Peyer's patch (tissue), 4 donors: Measurements from ENCODE around the gene MEX3B. TPM values are rescaled to one million over a fixed set of nuclear protein-coding genes. Genes with fewer than 3 reads are reported as not detected.

ENCODE experiments used
- DNase-seq, 3 donors: peaks; one replicate each; pipeline ENCODE4 v3.0.0-alpha.2; 2017 to 2019
- H3K27ac ChIP-seq, 4 donors: fragments of 200-600 bp; sonication (generic); one replicate each; pipeline ENCODE4 v1.5.1; 2016 to 2019
- H3K27me3 ChIP-seq, 2 donors: fragments of 200-600 bp; sonication (generic); one replicate each; pipeline ENCODE4 v1.5.1; 2019
- H3K36me3 ChIP-seq, 3 donors: fragments of 200-600 bp; sonication (generic); one replicate each; pipeline ENCODE4 v1.5.1; 2016 to 2019
- H3K4me1 ChIP-seq, 4 donors: fragments of 200-600 bp; sonication (generic); one replicate each; pipeline ENCODE4 v1.5.1; 2016 to 2019
- H3K4me3 ChIP-seq, 4 donors: fragments of 200-600 bp; sonication (generic); 1 replicate in 3 of 4; 2 replicates in 1 of 4; pipeline ENCODE4 v1.5.1; 2016 to 2019; ENCODE audit warnings: mild to moderate bottlenecking in 1 of 4
- H3K9me3 ChIP-seq, 4 donors: fragments of 200-600 bp; sonication (generic); one replicate each; pipeline ENCODE4 v1.5.1; 2016 to 2019; ENCODE audit warnings: mild to moderate bottlenecking in 1 of 4
- POLR2A ChIP-seq, 2 donors: fragments of 450-650 bp; IDR thresholded peaks; one replicate each; pipeline ENCODE4 v1.5.1; 2017; ENCODE audit warnings: antibody characterized with exemption in 2 of 2, mild to moderate bottlenecking in 2 of 2, moderate library complexity in 2 of 2
- total RNA-seq, 4 donors: library from RNA; depleted of rRNA; stranded (reverse); fragments of >200 nt; gene quantifications; one replicate each; pipeline ENCODE4 v1.1.0, GENCODE V29; 2016
- TF ChIP-seq, protein P1 (sequence below), 6 experiments: fragments of 450-650 bp in 4 of 6; fragments of 200-600 bp in 2 of 6; sonication (generic) in 1 of 6; IDR thresholded peaks; one replicate each; pipeline ENCODE4 v1.5.1; 2017 to 2019; ENCODE audit warnings: antibody characterized with exemption in 6 of 6, mild to moderate bottlenecking in 3 of 6, moderate library complexity in 1 of 6

The MEX3B gene
- total RNA-seq, 4 donors from 2014 or later = 0.40 to 1.7 (median 1.1) TPM; not detected in 1

DNA sequence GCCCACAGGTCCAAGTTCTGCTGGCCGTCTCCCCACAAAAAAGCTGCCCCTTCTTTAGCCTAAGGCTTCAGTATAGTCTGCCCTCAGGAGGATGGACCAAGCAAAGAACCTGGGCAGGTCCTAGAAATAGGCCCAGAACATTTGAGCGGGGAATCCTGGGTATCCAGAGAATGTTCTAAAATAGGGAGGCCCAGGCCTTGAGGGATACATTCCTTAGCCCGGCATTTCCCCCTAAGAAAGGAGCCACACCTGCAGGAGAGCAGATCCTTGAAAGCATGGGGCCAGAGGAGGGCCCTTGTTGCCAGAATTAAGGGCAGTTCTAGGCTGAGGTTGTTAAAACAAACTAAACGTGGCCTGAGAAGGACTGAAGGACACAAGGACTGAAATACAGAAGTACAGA is 20.6 kb upstream of the MEX3B start:
- Histone ChIP-seq H3K36me3 (no peaks in the 10 kb centered on the region), H3K4me1 (no peaks in the 10 kb centered on the region), H3K4me3 (no peak overlapping the region), H3K27ac (no peak overlapping the region), H3K27me3 (no peaks in the 10 kb centered on the region), H3K9me3 (no peaks in the 10 kb centered on the region)
- TF ChIP-seq, protein P1, sequence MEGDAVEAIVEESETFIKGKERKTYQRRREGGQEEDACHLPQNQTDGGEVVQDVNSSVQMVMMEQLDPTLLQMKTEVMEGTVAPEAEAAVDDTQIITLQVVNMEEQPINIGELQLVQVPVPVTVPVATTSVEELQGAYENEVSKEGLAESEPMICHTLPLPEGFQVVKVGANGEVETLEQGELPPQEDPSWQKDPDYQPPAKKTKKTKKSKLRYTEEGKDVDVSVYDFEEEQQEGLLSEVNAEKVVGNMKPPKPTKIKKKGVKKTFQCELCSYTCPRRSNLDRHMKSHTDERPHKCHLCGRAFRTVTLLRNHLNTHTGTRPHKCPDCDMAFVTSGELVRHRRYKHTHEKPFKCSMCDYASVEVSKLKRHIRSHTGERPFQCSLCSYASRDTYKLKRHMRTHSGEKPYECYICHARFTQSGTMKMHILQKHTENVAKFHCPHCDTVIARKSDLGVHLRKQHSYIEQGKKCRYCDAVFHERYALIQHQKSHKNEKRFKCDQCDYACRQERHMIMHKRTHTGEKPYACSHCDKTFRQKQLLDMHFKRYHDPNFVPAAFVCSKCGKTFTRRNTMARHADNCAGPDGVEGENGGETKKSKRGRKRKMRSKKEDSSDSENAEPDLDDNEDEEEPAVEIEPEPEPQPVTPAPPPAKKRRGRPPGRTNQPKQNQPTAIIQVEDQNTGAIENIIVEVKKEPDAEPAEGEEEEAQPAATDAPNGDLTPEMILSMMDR (IDR thresholded peaks at IDR 0.05) = no peak
- TF ChIP-seq POLR2A (IDR thresholded peaks at IDR 0.05) = no peak
- no peak for DNase-seq

- Histone ChIP-seq H3K9me3 (no peaks in the 10 kb centered on the region), H3K4me1 (no peaks in the 10 kb centered on the region), H3K4me3 (no peak overlapping the region), H3K27me3 (no peaks in the 10 kb centered on the region), H3K36me3 (no peaks in the 10 kb centered on the region), H3K27ac (no peak overlapping the region)
- TF ChIP-seq, protein P1 (IDR thresholded peaks at IDR 0.05) = no peak
- TF ChIP-seq POLR2A (IDR thresholded peaks at IDR 0.05) = no peak
- no peak for DNase-seq
These were observed 19.0 kb upstream of the MEX3B start for GRCh38 chr15:82064824-82065223.

GRCh38 chr15:82062479-82063454 is 16.9 kb upstream of the MEX3B start:
- no peaks in the 10 kb centered on the region for H3K36me3 ChIP-seq
- H3K4me3 ChIP-seq = no peak overlapping the region
- DNase-seq = no peak
- no peak for TF ChIP-seq POLR2A (IDR thresholded peaks at IDR 0.05)
- TF ChIP-seq, protein P1 (IDR thresholded peaks at IDR 0.05) = no peak
- H3K27me3 ChIP-seq = no peaks in the 10 kb centered on the region
- no peaks in the 10 kb centered on the region for H3K9me3 ChIP-seq
- H3K4me1 ChIP-seq = no peaks in the 10 kb centered on the region
- H3K27ac ChIP-seq = no peak overlapping the region

- Histone ChIP-seq H3K4me3 (no peak overlapping the region), H3K9me3 (no peaks in the 10 kb centered on the region), H3K27ac (no peak overlapping the region), H3K36me3 (no peaks in the 10 kb centered on the region), H3K27me3 (no peaks in the 10 kb centered on the region), H3K4me1 (no peaks in the 10 kb centered on the region)
- no peak for DNase-seq
- TF ChIP-seq POLR2A (IDR thresholded peaks at IDR 0.05) = no peak
- TF ChIP-seq, protein P1 (IDR thresholded peaks at IDR 0.05) = no peak
These were observed 15.0 kb upstream of the MEX3B start for GRCh38 chr15:82060817-82061216.

DNA sequence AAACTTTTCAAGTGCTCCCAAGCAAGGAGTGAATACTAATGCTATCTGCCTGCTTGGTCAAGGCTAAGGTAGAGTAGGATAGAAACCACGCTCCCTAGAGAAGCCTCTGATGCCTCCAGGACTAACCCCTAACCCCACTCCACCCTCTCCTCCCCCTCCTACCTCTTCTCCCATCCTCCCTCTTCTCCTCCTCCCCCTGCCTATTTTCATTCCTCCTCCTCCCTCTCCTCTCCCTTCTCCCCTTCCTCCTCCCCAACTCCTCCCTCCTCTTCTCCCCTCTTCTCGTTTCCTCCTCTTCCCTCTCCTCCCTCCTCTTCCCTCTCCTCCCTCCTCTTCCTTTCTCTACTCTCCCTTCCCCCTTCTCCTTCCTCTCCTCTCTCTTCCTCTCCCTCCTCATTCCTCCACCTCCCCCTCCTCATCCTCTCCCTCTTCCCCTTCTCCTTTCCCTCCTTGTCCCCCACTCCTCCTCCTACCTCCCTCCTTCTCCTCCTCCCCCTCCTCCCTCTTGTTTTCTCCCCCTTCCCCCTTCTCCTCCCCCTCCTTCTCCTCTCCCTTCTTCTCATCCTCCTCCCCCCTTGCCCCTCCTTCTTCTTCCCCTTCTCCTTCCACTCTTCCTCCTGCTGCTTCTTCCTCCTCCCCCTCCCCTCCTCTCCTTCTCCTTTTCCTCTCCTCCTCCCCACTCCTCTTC is 12.8 kb upstream of the MEX3B start:
- peaks cover 0 to 3% of the 10 kb centered on the region in 2 donors for H3K27me3 ChIP-seq
- TF ChIP-seq, protein P1 (IDR thresholded peaks at IDR 0.05) = no peak
- TF ChIP-seq POLR2A (IDR thresholded peaks at IDR 0.05) = no peak
- H3K36me3 ChIP-seq = no peaks in the 10 kb centered on the region
- H3K27ac ChIP-seq = no peak overlapping the region
- H3K4me3 ChIP-seq = no peak overlapping the region
- H3K4me1 ChIP-seq = no peaks in the 10 kb centered on the region
- H3K9me3 ChIP-seq = no peaks in the 10 kb centered on the region
- no peak for DNase-seq
